ENCODE data around the gene ASTL. TPM values are rescaled to one million over a fixed set of nuclear protein-coding genes. Genes with fewer than 3 reads are reported as not detected.

Gene ASTL
- polyA plus RNA-seq, 1 donor = not detected

DNA sequence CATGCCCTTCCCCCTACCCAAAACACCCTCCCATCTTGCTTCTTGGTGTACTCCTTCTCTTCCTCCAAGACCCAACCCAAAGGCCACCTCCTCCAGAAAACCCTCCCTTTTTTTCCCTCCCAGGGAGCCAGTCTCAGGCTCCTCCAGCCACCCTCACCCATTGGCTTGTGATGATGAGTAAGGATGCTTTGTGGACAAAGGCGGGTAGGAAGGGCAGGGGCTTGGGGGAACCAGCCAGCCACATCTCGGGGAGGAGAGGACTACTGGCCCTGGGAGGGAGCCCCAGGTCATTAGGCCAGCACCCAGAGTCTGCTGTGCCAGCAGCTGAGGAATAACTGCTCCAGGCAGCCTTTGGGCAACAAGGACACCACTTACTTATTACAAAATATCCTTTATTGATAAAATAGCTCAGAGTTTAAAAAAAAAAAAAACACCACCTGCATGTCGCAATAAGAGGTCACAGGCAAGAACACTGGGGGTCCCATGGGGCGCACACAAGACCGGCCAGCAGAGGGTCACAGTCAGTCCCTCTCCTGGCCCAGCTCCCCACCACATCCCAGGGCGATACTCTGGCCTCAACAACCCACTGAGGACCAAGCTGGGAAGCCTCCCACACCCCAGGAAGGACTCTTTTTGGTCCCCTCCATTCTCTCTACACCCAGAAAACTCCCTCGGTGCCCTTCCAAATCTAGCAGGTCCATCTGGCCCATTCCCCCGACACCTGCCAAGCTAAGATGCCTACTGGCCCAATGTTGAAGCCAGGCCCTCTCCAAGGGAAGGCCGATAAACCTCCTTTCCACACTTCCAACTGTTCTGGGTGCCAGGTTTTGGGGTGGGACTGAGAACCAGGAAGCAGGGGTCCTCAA is 25.6 kb downstream of the ASTL start:
- no peak for DNase-seq (ENCODE audit: low read depth)

DNA sequence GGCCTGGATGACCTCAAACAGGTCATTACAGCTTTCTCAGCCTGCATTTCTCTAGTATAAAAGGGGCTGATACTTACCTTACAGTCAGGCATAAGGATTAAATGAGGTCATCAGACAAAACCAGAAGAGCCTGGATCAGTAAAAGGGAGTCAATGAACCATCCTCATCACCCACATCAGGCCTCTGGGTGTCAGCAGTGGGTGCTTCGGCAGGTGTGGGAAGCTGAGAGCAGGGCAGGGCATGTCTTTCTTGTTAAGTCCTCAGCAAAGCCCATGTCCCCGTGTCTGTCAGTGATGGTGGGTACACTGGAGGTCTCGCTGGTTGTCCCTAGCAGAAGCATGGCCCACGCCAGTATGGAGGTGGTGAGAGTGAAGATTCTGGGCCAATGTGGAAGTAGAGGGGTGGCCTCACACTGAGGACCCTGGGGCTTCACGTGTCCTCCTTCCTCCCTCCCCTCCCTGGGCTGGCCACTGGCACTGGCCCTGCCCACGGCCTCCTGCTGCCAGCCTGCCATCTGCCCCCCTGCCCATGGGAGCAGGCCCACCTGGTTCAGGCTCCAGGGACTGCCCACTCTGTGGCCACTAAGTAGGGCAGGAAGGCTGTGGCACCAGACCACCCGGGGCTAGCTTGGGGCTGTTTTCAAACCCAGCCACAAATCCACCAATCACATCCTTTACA is 26.3 kb downstream of the ASTL start:
- no peak for DNase-seq (ENCODE audit: low read depth)

DNA sequence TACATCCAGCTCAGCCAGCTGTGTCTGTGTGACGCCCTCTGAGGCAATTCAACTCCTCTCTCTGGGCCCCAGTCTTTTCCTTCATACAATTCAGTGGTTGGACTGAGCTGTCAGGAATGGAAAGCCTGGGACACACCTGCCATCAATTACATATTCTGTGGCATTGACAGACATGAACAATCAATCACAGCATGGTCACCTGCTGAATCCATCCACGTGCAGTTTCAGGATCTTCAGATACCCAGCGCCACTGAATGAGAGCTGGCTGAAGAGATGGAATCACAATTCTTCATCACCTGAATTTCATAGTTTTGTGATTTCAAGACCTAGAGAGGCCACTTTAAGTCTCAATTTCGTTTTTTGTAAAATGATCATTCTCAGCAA is 27.1 kb downstream of the ASTL start:
- no peak for DNase-seq (ENCODE audit: low read depth)

DNA sequence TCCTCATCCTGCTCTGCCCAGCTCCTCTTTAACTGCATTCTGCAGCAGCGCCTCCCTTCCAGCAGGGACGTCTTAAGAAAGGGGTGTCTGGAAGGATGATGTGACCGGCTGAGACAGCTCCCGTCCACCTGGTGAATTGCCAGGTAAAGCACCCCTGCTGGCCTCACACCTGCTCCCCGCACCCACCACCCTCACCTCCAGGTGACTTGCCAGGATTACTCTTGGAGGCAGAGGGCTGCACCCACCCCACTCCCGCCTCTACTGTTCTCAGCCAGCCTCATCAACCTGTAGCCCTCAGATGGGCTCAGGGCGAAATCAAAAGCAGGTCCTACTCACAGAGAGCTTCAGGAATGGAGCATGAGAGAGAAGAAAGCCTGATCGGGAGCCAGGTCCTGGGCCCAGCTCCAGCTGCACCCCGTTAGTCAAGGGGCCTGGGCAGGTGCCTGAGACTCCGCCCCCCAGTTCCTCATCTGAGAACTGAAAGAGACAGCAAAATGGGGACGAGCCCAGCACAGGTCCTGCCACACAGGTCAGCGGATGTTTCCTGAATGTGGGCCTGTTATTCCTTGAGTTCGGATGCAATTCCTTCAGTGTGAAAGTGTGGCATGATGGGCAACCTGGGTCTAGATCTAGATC is 27.6 kb downstream of the ASTL start:
- no peak for DNase-seq (ENCODE audit: low read depth)

DNA sequence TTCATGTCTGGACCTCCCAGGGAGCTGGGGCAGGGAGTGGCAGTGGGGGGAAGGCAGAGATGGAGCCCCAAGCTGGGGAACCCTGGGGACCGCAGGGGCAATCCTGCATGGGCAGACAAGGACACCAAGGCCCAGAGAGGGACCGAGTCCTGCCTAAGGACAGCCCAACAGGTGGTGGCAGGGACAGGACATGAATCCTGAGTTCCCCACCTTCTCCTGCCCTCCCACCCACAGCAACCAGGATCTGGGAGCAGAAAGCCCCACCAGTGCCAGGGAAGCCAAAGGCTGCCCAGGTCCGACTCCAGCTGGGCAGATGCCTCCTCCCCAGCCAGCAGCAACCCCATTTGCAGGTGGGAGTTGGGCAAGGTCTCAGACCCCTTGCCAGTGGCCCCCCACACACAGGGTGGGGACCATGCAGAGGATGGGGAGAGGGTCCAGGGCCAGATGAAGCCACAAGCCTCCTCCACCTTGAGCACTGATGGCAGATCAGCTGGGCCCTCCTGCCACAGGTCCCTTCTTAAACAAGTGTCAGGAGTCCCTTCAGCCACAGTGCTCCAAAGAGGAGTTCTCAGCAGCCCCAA is 28.3 kb downstream of the ASTL start:
- DNase-seq (ENCODE audit: low read depth) = no peak

DNA sequence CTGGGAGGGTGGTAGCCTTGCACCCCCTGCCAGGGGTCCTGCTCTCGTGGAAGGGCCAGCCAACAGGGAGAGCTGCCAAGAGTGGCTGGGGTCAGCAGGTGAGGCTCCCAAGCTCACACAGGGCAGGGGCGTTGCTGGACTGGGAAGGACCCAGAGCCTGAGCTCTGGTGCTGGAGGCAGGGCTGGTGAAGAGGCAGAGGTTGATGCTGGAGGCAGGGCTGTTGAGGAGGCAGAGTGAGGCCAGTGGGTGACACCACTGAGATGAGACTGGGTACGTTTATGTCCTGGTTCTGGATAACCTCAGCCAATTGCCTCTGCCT is 29.0 kb downstream of the ASTL start:
- no peak for DNase-seq (ENCODE audit: low read depth)

DNA sequence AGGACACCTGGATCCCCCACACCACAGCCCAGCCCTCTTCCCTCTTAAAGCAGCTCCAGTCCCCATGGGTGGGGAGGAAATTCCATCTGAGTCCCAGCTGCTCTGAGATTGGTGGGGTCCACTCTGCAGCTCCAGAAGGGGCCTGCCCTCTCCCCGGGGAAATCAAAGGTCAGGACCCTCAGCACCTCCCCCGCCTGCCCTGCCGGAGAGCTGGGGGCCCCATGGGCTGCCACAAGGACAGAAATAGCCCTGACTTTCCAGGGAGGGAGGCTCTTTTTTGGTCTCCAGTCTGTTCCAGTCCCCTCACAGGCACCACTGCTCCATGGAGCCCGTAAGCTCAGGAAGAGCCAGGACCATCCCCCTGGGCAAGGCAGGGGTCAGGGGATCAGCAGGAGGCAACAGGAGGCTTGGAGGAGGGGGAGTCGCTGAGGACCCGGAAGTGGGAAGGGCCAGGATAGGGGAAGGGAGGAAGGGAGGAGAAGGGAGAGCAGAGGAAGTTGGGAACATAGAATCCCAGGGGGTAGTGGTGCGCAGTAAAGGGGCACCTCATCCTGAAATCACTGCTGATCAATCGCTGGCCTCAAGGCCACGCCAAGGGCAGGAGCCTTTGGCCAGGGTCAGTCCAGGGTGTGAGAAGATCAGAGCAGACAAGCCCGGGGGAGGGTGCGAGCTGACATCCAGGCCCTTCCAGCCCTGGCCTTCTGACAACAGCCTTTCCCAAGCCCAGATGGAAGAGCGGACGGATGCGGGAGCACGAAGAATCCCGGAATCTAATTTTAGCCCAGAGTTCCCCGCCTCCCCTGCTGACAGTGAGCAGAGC is 29.6 kb downstream of the ASTL start:
- peak; percentile 60 for DNase-seq (ENCODE audit: low read depth)

DNA sequence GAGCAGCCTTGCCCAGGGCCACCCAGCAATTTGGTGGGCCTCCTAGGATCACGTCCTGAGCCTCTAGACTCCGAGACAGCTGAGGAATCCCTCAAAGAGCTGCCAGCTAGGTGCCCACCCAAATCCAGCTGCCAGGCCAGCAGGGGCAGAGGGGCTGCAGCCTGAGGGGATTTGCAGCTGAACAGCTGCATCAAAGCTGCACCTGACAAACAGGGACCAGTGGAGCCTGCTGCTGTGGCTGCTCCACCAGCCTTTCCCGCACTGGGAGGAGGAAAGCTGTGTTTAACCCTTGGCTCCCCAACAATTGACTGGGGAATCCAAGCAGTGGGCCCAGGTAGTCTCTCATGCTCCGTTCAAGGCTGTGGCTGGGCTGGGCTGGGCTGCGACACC is 30.2 kb downstream of the ASTL start:
- no peak for DNase-seq (ENCODE audit: low read depth)

DNA sequence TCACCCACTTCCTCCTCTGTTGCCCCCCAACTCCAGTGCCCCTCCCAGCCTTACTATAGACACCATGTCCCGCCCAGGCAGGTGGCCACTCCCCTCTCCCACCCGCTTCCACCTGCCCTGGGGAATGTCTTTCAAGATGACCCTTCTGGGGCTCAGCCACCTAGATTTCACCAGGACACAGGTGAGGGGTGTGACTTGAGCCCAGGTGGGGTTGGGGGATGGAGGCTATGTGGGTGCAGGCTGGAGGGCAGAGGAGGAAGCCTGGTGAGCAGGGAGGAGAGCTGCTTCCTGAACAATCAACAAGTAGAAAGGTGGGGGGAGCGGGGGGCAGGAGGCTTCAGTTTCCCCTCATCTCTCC is 30.6 kb downstream of the ASTL start:
- DNase-seq (ENCODE audit: low read depth) = no peak

DNA sequence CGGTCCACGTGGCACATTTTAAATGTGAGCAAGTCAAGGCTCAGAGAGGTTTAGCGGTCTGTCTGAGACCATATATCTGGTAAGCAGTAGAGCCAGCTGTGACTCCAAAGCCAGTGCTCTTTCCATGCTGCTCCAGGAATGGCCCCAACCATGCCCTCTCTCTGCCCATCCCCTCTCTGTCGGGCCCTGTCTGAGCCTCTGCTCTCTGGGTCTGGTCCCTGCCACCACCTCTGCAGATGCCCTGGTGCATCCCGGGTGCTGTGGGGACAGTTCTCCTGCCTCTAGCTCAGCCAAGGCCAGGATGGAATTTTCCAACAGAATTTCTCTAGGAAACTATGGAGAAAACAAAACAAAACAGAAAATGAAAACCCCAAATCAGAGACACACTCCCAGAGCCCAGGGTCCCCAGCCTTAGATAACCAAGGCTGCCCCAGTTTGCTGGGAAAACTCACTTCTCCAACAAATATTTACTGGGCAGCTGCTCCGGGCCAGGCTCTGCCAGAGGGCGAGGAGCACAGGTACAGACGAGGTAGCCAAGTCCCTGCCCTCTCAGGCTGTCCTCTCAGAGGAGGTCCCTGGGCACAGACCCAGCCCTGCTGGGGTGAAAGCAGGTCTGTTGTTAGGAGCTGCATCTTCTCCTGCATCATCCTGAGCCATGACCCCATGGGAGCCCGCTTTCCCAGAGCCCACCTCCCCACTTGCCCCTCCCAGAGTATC is 31.2 kb downstream of the ASTL start:
- DNase-seq (ENCODE audit: low read depth) = no peak

DNA sequence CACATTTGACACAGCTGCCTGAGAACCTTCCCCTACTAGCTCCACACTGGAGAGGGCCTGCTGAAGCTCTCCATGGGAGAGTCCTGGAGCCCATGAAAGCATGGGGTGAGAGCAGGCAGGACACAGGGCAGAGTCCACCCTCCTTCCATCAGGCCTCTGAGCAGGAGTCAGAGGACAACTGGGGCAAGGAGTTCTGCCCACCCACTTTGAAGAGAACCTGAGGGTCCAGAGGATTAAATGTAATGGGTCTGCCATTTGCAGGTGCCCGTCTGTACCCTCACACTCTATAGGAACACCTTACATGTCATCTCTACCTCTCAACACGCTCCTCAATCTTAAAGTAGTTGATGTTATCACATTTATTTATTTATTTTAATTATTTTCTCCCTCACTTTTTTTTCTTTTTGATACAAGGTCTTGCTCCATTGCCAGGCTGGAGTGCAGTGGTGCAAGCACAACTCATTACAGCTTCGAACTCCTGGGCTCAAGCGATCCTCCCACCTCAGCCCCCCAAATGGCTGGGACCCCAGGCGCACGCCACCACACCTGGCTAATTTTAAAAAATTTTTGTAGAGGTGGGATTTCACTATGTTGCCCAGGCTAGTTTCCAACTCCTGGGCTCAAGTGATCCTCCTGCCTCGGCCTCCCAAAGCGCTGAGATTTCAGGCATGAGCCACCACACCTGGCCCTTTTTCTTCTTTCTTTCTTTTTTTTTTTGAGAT is 32.1 kb downstream of the ASTL start:
- no peak for DNase-seq (ENCODE audit: low read depth)

DNA sequence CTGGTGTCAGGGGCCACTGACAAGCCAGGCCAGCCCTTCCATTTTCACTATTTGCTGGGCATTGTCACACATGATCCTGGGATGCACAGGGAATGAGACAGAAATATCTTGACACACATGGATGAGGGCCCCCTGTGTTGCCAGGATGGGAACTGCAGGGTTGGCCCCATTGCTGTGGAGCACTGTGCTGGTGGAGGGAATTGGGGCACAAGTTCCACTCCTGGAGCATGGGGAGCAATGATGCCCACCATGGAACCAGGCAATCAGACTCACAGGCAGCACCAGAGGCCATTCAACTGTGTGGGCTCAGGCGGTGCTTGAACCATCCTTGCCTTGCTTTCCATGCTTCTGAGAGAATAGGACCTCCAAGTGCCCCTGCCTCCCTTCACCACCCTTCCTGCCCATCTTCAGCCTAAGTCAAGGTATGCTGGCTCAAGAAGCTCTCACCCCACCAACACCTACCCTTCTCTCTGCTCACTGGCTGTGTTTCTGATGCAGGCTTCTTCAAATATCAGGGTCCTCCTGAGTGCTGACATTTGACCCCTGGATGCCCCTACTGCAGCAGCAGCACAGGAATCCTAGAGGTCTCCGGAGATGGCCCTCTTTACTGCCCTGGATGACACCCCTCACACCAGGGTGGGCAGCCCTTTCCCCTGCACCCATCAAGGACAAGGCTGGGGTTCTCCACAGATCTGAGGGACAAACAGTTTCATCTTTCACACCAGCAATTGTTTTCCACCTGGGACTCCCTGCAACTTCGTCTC is 33.0 kb downstream of the ASTL start:
- DNase-seq (ENCODE audit: low read depth) = no peak

DNA sequence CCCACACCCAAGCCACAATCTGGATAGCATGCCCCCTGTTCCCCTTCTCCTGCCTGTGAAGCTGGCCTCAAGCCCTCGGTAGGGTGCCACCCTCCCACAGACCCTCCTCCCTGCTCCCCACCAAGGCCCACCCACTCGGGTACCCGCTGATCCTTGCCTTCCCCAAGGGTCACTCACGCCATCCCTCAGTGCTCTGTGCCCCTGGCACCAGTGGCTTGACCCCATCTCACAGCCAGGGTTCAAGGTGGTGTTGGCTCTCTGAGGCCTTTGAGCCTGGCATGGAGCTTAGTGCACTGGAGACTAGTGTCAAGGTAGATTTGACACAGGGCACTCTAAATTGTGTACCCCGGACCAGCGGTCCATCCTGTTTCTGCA is 33.8 kb downstream of the ASTL start:
- DNase-seq (ENCODE audit: low read depth) = no peak

DNA sequence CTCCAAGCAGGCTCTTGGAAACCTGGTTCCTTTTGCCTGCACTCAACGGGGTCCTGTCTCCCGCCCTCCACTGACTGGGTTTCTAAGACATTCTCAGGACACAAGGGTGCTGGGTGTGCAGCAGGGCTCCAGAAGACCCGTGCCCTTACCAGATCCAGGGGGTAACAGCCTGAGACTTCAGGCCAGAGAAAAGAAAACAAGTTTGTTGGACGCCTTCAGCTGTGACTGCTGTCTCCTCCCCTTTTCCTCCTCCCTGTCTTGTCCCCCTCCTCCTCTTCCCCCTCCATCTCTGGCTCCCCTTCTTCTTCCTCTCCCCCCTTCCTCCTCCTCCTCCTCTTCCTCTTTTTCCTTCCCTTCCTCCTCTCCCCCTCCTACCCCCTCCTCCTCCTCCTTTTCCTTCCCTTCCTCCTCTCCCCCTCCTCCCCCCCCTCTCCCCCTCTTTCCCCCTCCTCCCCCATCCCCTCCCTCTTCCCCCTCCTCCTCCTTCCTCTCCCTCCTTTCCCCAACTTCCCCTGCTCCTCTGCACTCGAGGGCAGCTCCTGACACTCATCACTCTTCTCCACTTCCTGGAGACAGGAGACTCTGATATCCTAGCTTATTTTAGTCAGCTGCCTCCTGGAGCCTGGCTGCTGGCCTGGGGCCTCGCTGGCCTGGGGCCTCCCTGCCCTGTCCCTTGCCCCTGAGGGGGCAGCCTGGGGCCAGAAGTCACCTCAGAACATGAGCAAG is 34.4 kb downstream of the ASTL start:
- DNase-seq (ENCODE audit: low read depth) = no peak

DNA sequence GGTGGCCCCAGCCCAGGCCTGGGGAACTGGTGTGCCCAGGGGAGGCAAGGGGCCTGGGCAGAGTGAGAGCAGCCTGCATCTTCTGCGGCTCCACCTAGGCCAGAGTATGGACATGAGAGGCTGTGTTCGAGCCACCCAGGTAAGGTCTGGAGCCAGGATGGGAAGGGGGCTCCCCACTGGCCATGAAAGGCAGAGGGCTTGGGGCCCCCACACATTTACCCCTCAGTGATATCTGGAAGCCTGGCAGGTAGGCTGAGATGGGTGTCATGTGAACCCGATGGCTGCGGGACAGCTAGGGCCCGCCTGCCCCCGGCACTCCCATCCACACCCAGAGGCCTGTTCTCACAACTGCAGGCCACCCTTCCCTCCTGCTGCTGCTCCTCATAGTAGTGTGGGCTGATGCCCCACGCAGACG is 35.1 kb downstream of the ASTL start:
- DNase-seq (ENCODE audit: low read depth) = no peak

DNA sequence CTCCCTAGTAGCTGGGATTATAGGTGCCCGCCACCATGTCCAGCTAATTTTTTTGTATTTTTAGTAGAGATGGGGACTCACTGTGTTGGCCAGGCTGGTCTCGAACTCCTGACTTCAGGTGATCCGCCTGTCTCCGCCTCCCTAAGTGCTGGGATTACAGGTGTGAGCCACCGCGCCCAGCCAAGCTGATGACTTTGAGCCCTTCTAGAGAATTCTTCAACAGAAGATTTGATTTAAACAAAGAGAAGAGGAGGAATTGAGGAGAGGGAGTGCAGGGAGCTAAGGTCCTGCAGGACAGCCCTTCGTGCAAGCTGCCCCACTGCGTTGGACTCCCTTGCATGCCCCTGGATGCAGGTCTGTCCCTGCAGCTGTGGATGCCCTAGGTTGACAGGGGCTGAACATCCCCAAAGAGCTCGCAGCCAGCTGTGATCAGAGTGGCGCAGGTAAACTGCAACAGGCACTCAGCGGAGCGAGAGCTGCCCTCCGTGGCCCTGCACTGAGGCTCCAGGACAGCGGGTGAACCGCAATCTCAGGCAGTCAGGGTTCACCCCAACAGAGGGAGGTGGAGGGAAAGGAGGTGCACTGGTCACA is 35.6 kb downstream of the ASTL start:
- DNase-seq (ENCODE audit: low read depth) = no peak

DNA sequence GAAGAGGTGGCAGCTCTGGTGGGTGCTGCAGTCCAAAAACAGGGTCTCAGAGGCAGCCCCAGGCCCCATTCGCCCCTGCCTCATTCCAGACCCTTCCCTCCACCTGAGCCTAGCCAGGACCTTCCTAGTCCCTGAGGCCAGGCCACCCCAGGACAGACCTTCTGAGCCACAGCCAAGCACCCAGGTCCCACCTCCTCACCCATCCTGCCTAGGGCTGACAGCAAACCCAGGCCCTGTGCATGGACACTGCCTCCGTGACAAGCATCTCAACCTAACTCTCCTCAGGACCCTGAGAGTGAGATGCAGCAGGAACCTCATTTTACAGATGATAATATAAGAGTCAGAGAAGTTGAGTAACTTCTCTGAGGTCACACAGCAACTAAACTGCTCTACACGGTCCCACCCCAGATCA is 37.4 kb downstream of the ASTL start:
- DNase-seq (ENCODE audit: low read depth) = no peak

DNA sequence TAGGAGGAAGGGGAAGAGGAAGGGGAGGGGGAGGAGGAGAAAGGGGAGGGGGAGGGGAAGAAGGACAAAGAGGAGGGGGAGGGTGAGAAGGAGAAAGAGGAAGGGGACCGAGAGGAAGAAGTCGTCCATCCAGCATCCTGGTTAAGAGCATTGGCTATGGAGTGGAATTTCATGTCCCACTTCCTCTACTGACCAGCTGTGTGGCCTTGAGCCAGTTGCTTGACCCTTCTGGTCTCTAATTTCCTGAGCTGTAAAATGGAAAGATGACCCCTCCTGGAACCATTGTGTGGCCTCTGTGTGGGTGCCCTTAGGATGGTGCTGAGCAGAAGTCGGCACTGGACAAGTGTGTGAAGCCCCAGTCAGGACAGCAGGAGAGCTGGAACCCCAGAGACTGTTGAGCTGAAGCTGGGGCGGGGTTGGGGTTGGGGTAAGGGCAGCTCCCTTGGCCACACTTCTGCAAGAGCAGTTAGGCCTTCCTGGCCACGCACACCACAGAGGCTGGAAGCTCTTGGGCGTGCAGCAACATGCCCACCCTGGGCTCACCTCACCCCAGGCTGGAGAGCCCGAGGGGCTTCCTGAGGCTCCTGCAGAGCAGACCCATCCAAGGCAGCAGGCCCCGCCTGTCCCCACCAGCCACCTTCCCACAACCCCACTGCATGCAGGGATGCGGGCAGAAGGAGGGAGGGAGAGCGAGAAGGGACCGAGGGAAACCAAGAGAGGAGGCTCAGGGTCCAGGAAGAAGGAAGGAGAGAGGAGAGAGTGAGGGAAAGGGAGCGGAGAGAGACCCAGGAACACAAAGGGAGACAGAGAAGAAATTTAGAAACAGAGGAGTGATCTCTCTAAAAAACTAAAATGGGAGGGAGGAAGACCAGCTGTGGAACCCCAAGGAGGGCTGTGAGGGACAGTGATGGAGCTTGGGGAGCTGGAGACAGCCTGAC is 38.2 kb downstream of the ASTL start:
- DNase-seq (ENCODE audit: low read depth) = no peak
